WERI-Rb-1 (cell line): ENCODE measurements around the gene NME9.

Experiments used
- DNase-seq: peaks from one replicate; pipeline ENCODE4 v3.0.0-alpha.2; 2020
- H3K27ac ChIP-seq: fragments of 250-450 bp; sonication (Bioruptor Pico); 2 replicates; pipeline ENCODE4 v1.5.1; 2020; ENCODE audit warnings: mild to moderate bottlenecking, moderate library complexity
- H3K27me3 ChIP-seq: fragments of 250-450 bp; sonication (Bioruptor Pico); 2 replicates; pipeline ENCODE4 v1.5.1; 2021; ENCODE audit warnings: mild to moderate bottlenecking, low read depth, moderate library complexity; ENCODE audit not compliant: insufficient read depth, severe bottlenecking
- H3K36me3 ChIP-seq: fragments of 250-450 bp; sonication (Bioruptor Pico); 2 replicates; pipeline ENCODE4 v1.5.1; 2020; ENCODE audit warnings: mild to moderate bottlenecking, moderate library complexity
- H3K4me3 ChIP-seq: 2 replicates; pipeline ENCODE4 v1.5.1; 2011; ENCODE audit warnings: low read depth, mild to moderate bottlenecking, control low read depth, low read length
- H3K9me3 ChIP-seq: fragments of 250-450 bp; sonication (Bioruptor Pico); 2 replicates; pipeline ENCODE4 v1.5.1; 2021; ENCODE audit warnings: mild to moderate bottlenecking, moderate library complexity; ENCODE audit not compliant: severe bottlenecking
- TF ChIP-seq, protein P1 (sequence below): IDR thresholded peaks from 2 replicates; pipeline ENCODE4 v1.5.1; 2011; ENCODE audit warnings: low read depth, mild to moderate bottlenecking, control low read depth, inconsistent platforms, low read length

NME9 gene

GRCh38 chr3:138328341-138328740, 1.3 kb downstream of the NME9 start:
- H3K36me3 ChIP-seq, result no peaks in the 10 kb centered on the region
- H3K27me3 ChIP-seq, result no peaks in the 10 kb centered on the region
- H3K9me3 ChIP-seq, result no peaks in the 10 kb centered on the region
- H3K4me3 ChIP-seq, result peak overlapping the region; percentile 94; the same call in 1 of the 2 replicates
- DNase-seq, result no peak
- TF ChIP-seq, protein P1, sequence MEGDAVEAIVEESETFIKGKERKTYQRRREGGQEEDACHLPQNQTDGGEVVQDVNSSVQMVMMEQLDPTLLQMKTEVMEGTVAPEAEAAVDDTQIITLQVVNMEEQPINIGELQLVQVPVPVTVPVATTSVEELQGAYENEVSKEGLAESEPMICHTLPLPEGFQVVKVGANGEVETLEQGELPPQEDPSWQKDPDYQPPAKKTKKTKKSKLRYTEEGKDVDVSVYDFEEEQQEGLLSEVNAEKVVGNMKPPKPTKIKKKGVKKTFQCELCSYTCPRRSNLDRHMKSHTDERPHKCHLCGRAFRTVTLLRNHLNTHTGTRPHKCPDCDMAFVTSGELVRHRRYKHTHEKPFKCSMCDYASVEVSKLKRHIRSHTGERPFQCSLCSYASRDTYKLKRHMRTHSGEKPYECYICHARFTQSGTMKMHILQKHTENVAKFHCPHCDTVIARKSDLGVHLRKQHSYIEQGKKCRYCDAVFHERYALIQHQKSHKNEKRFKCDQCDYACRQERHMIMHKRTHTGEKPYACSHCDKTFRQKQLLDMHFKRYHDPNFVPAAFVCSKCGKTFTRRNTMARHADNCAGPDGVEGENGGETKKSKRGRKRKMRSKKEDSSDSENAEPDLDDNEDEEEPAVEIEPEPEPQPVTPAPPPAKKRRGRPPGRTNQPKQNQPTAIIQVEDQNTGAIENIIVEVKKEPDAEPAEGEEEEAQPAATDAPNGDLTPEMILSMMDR, result peak; percentile 56
- H3K27ac ChIP-seq, result no peak overlapping the region

- no peaks in the 10 kb centered on the region for H3K27me3 ChIP-seq
- TF ChIP-seq, protein P1, result no peak
- no peak overlapping the region for H3K4me3 ChIP-seq
- no peaks in the 10 kb centered on the region for H3K36me3 ChIP-seq
- H3K9me3 ChIP-seq, result no peaks in the 10 kb centered on the region
- DNase-seq, result no peak
- H3K27ac ChIP-seq, result no peak overlapping the region
Measured at GRCh38 chr3:138327831-138328230, 1.8 kb downstream of the NME9 start.

DNA sequence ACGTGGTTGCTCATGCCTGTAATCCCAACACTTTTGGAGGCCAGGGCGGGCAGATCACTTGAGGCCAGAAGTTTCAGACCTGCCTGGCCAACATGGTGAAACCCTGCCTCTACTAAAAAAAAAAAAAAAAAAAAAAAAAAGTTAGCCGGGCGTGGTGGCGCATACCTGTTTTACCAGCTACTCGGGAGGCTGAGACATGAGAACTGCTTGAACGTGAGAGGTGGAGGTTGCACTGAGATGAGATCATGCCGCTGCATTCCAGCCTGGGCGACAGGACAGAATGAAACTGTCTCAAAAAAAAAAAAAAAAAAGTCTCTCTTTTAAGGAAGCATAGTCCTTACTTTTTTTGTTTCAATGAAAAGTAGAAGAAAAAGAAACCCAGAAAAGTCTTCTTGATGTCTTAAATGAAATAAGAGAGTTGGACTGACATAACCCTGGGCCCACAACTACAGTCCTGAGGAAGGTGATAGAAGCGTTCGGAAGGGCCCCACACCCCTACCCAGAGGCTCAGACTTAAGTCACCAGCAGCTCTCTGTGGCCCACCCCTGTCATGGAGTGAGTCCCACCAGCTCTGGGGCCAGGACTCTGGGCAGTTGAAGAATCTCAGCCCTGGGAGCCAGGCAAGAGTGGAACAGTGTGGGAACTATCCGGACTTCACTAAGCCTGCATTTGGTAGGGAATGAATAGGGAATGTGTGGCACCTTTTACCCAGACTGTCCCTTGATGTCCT, 2.6 kb downstream of the NME9 start:
- no peak overlapping the region for H3K27ac ChIP-seq
- DNase-seq, result no peak
- no peak overlapping the region for H3K4me3 ChIP-seq
- H3K9me3 ChIP-seq, result no peaks in the 10 kb centered on the region
- H3K27me3 ChIP-seq, result no peaks in the 10 kb centered on the region
- TF ChIP-seq, protein P1, result no peak
- no peaks in the 10 kb centered on the region for H3K36me3 ChIP-seq

DNA sequence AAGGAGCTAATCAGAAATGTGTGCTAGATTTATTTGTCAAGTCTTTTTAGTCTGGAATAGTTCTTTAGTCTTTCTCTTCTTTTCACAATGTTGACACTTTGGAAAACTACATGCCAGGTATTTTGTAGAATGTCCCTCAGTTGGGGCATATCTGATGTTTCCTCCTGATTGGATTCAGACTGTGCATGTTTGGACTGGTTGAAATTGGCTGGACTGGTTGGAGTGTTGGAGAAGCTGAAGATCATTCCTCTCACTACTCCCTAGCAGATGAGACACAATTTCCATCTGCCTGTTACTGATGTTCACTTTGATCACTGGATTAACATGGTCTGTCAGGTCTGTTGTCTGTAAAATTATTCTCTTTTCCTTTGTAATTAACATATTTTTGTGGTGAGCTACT, 3.7 kb downstream of the NME9 start:
- TF ChIP-seq, protein P1, result no peak
- H3K4me3 ChIP-seq, result no peak overlapping the region
- no peaks in the 10 kb centered on the region for H3K27me3 ChIP-seq
- no peak overlapping the region for H3K27ac ChIP-seq
- H3K36me3 ChIP-seq, result no peaks in the 10 kb centered on the region
- DNase-seq, result no peak
- H3K9me3 ChIP-seq, result no peaks in the 10 kb centered on the region

GRCh38 chr3:138323971-138324370, 5.7 kb downstream of the NME9 start:
- TF ChIP-seq, protein P1, result no peak
- no peak for DNase-seq
- Histone ChIP-seq H3K4me3 (no peak overlapping the region), H3K27me3 (no peaks in the 10 kb centered on the region), H3K27ac (no peak overlapping the region), H3K9me3 (no peaks in the 10 kb centered on the region), H3K36me3 (no peaks in the 10 kb centered on the region)

GRCh38 chr3:138317687-138318086, 12.0 kb downstream of the NME9 start:
- no peak for DNase-seq
- no peaks in the 10 kb centered on the region for H3K27me3 ChIP-seq
- TF ChIP-seq, protein P1, result no peak
- no peak overlapping the region for H3K27ac ChIP-seq
- H3K4me3 ChIP-seq, result no peak overlapping the region
- H3K36me3 ChIP-seq, result no peaks in the 10 kb centered on the region
- no peaks in the 10 kb centered on the region for H3K9me3 ChIP-seq
